ENCODE data around the gene RHPN2.
"Not testable (repeated sequence)": the region's sequence is repeated elsewhere in the genome, so short reads cannot be mapped to it uniquely, and the experiment has no call there.

The RHPN2 gene

GRCh38 chr19:33054623-33055022, 10.1 kb downstream of the RHPN2 start:
- H3K27ac ChIP-seq: no peak overlapping the region
- no peaks in the 10 kb centered on the region for H3K27me3 ChIP-seq (replicated peaks)
- TF ChIP-seq CTCF (IDR thresholded peaks at IDR 0.05; ENCODE audit: low read depth, low read length, missing control alignments): no peak
- in situ Hi-C loops (cut with HindIII; ENCODE audit: low pct_ligation_motif_present, low sequenced_read_pairs): no loop called here
- no peak for DNase-seq
- no peaks in the 10 kb centered on the region for H3K36me3 ChIP-seq (replicated peaks)
- H3K4me3 ChIP-seq (ENCODE audit: low read depth, low read length): no peak overlapping the region

DNA sequence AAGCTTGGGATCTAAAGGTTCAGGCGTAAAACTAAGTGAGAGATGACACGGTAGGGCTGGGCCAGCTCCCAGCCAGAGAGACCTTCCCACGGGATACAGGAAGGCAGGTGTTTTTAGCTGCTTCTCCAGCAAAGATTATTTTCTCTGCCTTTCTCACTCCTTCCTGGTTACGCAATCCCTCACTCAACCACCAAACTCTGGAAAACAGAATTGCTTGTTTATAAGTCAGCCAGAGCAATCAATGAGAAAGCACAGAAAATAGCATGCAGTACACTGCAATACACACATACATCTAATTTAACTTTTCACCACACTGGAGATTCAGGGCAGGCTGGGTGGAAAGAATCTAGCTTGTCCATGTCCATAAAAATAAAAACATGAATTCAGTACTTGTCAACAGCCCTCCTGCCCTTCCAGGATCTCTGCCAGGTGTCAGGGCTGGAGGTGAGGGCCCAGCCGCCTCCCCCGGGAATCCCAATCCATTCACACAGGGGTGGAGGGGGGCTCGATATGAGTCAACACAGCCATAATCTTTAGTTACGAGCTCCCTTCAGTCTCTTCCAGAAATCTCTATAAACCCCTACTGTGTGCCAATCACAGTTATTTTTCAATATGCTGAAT, 12.2 kb downstream of the RHPN2 start:
- Histone ChIP-seq H3K27ac (no peak overlapping the region), H3K27me3 (replicated peaks) (no peaks in the 10 kb centered on the region), H3K4me3 (ENCODE audit: low read depth, low read length) (no peak overlapping the region), H3K36me3 (replicated peaks) (no peaks in the 10 kb centered on the region)
- in situ Hi-C loops (cut with HindIII; ENCODE audit: low pct_ligation_motif_present, low sequenced_read_pairs): no loop called here
- DNase-seq: no peak
- TF ChIP-seq CTCF (IDR thresholded peaks at IDR 0.05; ENCODE audit: low read depth, low read length, missing control alignments): no peak

DNA sequence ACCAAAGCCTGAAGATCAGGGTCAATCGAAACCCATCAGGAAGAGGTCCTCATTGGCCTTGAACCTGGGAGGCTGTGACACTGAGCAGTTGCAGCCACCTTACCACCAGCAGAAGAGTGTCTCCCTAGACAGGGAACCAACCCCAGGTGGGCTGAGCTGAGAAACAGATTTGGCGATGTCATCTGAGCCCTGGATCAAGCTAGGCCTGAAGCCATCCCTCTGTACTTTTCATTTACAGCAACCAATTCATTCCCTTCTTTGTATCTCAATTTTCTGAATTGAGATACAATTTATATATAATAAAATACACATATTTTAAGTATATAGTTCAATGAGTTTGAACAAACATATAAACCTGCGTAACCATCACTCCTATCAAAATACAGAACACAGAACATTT, 14.6 kb downstream of the RHPN2 start:
- DNase-seq: no peak
- TF ChIP-seq CTCF (IDR thresholded peaks at IDR 0.05; ENCODE audit: low read depth, low read length, missing control alignments): no peak
- in situ Hi-C loops (cut with HindIII; ENCODE audit: low pct_ligation_motif_present, low sequenced_read_pairs): no loop called here
- Histone ChIP-seq H3K27me3 (replicated peaks) (no peaks in the 10 kb centered on the region), H3K36me3 (replicated peaks) (no peaks in the 10 kb centered on the region), H3K4me3 (ENCODE audit: low read depth, low read length) (no peak overlapping the region), H3K27ac (no peak overlapping the region)

DNA sequence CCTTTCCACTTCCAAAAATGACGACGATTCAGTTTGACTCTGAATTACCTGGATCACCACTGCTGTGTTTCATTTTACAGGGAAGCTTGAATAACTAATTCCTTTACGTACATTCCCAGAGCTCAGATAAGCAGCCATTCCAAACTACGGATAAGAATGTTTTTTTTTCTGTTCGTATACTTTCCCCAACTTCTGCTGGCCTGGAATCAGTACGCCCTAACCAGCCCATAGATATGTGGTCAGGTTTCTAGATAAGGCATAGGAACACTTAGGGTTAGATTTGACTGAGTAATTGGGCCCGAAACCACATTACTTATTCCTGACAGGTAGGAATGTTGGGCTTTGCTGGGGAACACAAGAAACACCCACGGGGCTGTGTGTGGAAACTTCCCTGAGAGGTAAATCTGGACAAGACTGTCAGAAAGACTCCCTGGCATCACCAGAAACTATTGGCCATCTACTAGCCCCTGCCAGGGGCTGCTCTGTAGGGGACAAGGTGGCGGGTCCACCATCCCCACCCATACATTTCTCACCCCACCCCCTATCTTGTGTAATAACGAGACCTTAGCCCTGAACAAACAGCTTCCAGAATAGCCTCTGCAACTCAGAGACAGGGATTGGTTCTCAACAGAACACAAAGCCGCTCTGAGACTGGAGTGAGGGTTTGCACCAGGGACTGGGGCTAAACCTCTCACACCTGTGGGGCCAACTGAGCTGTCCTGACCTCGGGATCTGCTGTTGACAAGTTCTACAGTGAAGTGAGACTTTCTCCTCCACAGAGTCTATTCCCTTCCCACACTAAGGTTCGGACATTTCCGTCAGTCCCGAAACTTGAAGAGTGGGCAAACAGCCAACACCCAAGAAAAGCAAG, 15.6 kb downstream of the RHPN2 start:
- H3K27ac ChIP-seq: no peak overlapping the region
- no peak for TF ChIP-seq CTCF (IDR thresholded peaks at IDR 0.05; ENCODE audit: low read depth, low read length, missing control alignments)

GRCh38 chr19:33047422-33047821, 17.3 kb downstream of the RHPN2 start:
- H3K36me3 ChIP-seq (replicated peaks): no peaks in the 10 kb centered on the region
- TF ChIP-seq CTCF (IDR thresholded peaks at IDR 0.05; ENCODE audit: low read depth, low read length, missing control alignments): no peak
- in situ Hi-C loops (cut with HindIII; ENCODE audit: low pct_ligation_motif_present, low sequenced_read_pairs): no loop called here
- H3K4me3 ChIP-seq (ENCODE audit: low read depth, low read length): no peak overlapping the region
- no peaks in the 10 kb centered on the region for H3K27me3 ChIP-seq (replicated peaks)
- no peak for DNase-seq
- no peak overlapping the region for H3K27ac ChIP-seq

More for the DNA sequence above, 15.6 kb downstream of the RHPN2 start:
- no peaks in the 10 kb centered on the region for H3K27me3 ChIP-seq (replicated peaks)
- H3K36me3 ChIP-seq (replicated peaks): no peaks in the 10 kb centered on the region
- H3K4me3 ChIP-seq (ENCODE audit: low read depth, low read length): no peak overlapping the region
- DNase-seq: no peak
- in situ Hi-C loops (cut with HindIII; ENCODE audit: low pct_ligation_motif_present, low sequenced_read_pairs): no loop called here

- DNase-seq; in situ Hi-C loops (cut with HindIII; ENCODE audit: low pct_ligation_motif_present, low sequenced_read_pairs); H3K27ac ChIP-seq; H3K4me3 ChIP-seq (ENCODE audit: low read depth, low read length); H3K27me3 ChIP-seq (replicated peaks); H3K36me3 ChIP-seq (replicated peaks): not testable (repeated sequence)
These were observed 22.9 kb downstream of the RHPN2 start for GRCh38 chr19:33041828-33042160.

All from brain microvascular endothelial cell (primary cell).